GM12875 (cell line): ENCODE measurements around the gene TNFRSF12A.

Source experiments
- H3K4me3 ChIP-seq: one replicate; pipeline ENCODE4 v1.5.1; 2011; ENCODE audit warnings: low read depth, low read length, control low read depth
- TF ChIP-seq, protein P1 (sequence below): IDR thresholded peaks from 2 replicates; pipeline ENCODE4 v1.5.1; 2011; ENCODE audit warnings: low read depth, mild to moderate bottlenecking, control low read depth, inconsistent platforms, low read length, moderate library complexity, borderline replicate concordance; ENCODE audit not compliant: insufficient read depth

TNFRSF12A gene, protein sequence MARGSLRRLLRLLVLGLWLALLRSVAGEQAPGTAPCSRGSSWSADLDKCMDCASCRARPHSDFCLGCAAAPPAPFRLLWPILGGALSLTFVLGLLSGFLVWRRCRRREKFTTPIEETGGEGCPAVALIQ

DNA sequence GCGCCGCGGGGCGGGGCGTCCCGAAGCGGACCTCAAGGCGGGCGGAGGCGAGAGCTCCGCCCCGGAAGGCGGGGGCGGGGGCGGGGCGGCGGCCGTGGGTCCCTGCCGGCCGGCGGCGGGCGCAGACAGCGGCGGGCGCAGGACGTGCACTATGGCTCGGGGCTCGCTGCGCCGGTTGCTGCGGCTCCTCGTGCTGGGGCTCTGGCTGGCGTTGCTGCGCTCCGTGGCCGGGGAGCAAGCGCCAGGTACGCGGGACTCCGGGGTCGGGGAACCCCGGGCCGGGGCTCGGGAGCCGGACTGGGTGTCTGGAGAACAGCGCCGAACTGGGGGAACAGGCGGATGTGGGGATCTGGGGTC lies at the start of gene TNFRSF12A:
TNFRSF12A (plus strand) TSS at position 122 of the 357 bp plus-strand sequence; CDS start at position 152, 30 bp downstream.
- H3K4me3 ChIP-seq: peak within 1 kb of the TSS; percentile 54
- TF ChIP-seq, protein P1, sequence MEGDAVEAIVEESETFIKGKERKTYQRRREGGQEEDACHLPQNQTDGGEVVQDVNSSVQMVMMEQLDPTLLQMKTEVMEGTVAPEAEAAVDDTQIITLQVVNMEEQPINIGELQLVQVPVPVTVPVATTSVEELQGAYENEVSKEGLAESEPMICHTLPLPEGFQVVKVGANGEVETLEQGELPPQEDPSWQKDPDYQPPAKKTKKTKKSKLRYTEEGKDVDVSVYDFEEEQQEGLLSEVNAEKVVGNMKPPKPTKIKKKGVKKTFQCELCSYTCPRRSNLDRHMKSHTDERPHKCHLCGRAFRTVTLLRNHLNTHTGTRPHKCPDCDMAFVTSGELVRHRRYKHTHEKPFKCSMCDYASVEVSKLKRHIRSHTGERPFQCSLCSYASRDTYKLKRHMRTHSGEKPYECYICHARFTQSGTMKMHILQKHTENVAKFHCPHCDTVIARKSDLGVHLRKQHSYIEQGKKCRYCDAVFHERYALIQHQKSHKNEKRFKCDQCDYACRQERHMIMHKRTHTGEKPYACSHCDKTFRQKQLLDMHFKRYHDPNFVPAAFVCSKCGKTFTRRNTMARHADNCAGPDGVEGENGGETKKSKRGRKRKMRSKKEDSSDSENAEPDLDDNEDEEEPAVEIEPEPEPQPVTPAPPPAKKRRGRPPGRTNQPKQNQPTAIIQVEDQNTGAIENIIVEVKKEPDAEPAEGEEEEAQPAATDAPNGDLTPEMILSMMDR: no peak

DNA sequence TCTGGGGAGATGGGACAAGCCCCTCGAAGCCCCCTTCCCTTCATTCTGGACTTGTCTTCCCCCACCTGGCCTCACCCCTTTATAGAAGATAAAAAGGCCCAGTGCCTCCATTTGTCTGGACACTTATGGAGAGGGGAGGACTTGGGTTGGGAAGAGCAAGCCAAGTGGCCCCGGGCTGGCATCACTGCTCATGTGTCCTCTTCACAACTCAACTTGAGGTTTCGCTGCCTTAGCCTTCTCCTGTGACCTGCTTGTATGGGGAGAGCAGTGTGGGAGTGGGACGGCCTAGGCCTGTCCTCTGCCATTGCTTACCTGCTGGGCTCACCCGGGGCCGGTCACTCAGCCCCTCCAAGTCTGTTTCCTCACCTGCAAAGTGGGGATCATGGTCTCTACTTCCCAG lies 49.6 kb upstream of the TNFRSF12A start:
- peak overlapping the region; percentile 95 for H3K4me3 ChIP-seq
- TF ChIP-seq, protein P1: no peak

DNA sequence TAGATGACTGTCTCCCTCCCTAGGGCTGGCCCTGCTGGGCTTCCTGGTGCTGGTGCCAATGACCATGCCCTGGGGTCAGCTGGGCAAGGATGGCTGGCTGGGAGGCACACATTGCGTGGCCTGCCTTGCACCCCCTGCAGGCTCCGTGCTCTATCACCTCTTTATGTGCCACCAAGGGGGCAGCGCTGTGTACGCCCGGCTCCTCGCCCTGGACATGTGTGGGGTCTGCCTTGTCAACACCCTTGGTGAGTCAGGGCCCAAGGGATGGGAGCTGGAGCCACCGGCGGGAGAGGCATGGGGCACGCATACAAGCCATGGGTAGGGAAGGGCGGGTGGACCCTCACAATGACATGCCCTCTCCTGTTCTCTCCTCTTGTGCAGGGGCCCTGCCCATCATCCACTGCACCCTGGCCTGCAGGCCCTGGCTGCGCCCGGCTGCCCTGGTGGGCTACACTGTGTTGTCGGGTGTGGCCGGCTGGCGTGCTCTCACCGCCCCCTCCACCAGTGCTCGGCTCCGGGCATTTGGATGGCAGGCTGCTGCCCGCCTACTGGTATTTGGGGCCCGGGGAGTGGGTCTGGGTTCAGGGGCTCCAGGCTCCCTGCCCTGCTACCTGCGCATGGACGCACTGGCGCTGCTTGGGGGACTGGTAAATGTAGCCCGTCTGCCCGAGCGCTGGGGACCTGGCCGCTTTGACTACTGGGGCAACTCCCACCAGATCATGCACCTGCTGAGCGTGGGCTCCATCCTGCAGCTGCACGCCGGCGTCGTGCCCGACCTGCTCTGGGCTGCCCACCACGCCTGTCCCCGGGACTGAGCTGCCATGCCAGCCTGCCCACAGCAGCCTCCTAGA lies 48.8 kb upstream of the TNFRSF12A start:
- TF ChIP-seq, protein P1: 0 out of 2 replicates have a peak, but pooled peaks have one; percentile 8
- no peak overlapping the region for H3K4me3 ChIP-seq

DNA sequence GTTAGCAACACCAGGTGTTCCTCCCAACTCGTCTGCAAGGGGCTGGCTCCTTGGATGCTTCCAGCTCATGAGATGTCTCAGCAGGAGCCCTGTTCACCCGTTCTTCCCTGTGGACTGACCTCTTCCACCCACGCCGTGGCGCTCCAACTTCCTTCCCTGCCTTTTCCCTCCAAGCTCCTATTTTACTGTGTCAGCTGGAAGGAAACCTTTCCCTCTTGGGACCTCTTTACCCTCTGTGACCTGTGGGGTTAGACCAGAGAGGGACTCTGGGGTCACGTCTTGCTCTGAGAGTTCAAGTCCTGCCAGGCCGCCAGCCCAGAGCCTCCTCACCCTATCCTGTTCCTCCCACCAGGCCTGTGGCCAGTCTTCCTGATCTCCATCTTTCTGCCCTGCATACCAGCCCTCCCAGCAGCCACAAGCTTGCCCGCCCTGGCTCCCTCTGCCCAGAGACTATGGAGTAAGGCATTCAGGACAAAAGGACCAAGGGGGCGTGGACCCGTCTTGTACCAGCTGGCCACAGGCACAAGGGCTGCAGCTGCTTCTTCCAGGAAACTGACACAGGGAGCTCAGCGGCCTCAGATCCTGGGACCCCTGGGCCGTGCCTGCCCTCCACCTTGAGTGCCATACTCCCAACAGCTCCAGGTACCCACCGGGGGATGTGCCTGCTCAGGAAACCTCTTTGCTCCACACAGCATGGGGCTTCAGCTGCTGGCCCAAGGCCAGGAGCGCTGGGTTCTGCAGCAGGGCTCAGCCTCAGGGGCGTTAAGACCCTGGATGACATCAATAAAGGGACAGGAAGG lies 48.0 kb upstream of the TNFRSF12A start:
- H3K4me3 ChIP-seq: no peak overlapping the region
- TF ChIP-seq, protein P1: no peak

DNA sequence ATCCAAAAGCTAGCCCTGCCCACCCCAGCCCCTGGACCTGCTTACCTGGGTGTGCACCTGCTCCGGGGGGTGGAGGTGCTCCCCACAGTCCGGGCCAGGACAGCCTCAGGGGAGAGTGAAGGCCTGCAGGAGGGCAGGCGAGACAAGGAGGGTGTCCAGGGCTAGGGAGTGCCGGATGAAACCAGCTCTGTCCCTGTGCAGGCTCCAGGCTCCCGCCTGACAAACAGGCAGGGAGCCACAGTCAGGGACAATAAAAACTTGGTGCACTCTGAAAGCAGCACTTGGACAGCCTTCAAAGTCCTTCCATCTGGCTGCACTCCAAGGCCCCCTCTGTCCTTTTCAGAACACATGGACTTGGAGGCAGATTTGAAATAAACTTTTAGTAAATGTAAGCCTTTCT lies 47.1 kb upstream of the TNFRSF12A start:
- TF ChIP-seq, protein P1: no peak

DNA sequence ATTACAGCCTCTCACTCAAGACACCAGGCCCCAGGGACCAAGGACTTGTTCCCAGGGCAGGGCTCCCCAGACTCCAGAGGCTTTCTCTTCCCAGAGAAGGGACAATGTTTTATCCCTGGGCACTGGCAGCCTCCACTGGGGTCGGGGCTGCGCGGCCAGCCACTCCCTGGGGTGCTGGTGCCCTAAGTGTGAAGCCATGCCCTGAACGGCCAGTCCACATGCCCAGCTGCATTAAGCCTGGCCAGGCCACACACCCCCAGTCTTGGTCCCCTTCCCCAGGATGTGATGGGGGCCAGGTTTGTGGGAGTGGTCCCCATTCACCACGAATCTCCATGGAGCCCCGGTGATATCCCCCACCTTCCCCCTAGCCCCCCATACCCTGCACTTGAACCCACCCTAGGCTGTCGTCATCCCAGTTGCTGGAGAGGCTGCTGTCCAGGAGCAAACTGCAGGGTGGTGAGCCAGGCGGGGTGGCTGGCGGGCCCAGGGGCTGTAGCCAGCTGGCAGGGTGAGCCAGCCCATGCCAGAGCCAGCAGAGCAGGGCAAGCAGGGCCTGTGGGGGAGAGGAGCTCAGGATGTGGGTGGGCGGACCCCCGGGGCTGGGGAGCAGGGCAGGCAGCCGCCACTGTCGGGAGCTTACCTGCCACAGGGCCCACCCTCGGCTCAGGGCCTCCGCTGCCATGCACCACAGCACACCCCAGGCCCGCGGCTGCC lies 46.4 kb upstream of the TNFRSF12A start:
- H3K4me3 ChIP-seq: no peak overlapping the region
- TF ChIP-seq, protein P1: no peak

More for the DNA sequence above, 47.1 kb upstream of the TNFRSF12A start:
- H3K4me3 ChIP-seq: no peak overlapping the region
